ENCODE measurements around the gene YY1.

Gene YY1

DNA sequence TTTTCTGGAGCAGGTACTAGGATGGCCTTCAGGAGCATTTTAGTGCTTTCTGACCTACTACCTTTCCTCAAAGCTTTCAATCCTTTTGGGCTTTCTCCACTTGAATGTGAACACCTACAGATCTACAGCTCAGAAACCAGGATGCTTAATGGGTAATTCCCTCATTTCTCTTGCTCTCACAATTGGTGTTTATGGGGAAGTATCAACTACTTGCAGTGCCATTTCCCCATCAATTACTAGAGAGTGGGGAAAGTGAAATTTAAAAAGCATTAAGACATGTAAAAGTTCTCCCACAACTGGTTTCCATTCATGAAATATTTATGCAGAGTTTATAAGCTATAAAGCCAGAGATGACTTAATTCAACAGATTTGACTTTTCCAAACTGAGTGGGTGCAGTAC, 2.1 kb upstream of the YY1 start:
- Histone ChIP-seq H3K36me3 (ENCODE audit: control insufficient read depth in 1 of 2, insufficient read depth in 2 of 2, low read length in 2 of 2) (peaks cover 0 to 13% of the 10 kb centered on the region in 2 donors), H3K27me3 (ENCODE audit: low read depth, low read length) (no peaks in the 10 kb centered on the region), H3K4me1 (ENCODE audit: control insufficient read depth in 1 of 2, insufficient read depth in 2 of 2, low read length in 2 of 2) (peaks cover 18 to 27% of the 10 kb centered on the region in 2 donors), H3K9me3 (ENCODE audit: control insufficient read depth in 1 of 2, low read length in 2 of 2) (no peaks in the 10 kb centered on the region), H3K27ac (ENCODE audit: low read length) (peak overlapping the region; percentile 93), H3K4me3 (ENCODE audit: low read depth in 1 of 2, low read length in 2 of 2) (peak overlapping the region; percentile 64 to 95)

GRCh38 chr14:100237735-100238418, 1.1 kb upstream of the YY1 start:
- H3K4me1 ChIP-seq (ENCODE audit: control insufficient read depth in 1 of 2, insufficient read depth in 2 of 2, low read length in 2 of 2), result peaks cover 20 to 37% of the 10 kb centered on the region in 2 donors
- no peaks in the 10 kb centered on the region for H3K9me3 ChIP-seq (ENCODE audit: control insufficient read depth in 1 of 2, low read length in 2 of 2)

GRCh38 chr14:100239211-100239839, 381 bp downstream of the YY1 start:
- Histone ChIP-seq H3K9me3 (ENCODE audit: control insufficient read depth in 1 of 2, low read length in 2 of 2) (no peaks in the 10 kb centered on the region), H3K27me3 (ENCODE audit: low read depth, low read length) (no peaks in the 10 kb centered on the region), H3K36me3 (ENCODE audit: control insufficient read depth in 1 of 2, insufficient read depth in 2 of 2, low read length in 2 of 2) (peaks cover 0 to 13% of the 10 kb centered on the region in 2 donors), H3K4me1 (ENCODE audit: control insufficient read depth in 1 of 2, insufficient read depth in 2 of 2, low read length in 2 of 2) (peaks cover 21 to 39% of the 10 kb centered on the region in 2 donors), H3K27ac (ENCODE audit: low read length) (no peak overlapping the region), H3K4me3 (ENCODE audit: low read depth in 1 of 2, low read length in 2 of 2) (peak overlapping the region; percentile 59 to 100)

More at GRCh38 chr14:100237735-100238418, 1.1 kb upstream of the YY1 start:
- H3K36me3 ChIP-seq (ENCODE audit: control insufficient read depth in 1 of 2, insufficient read depth in 2 of 2, low read length in 2 of 2), result peaks cover 0 to 13% of the 10 kb centered on the region in 2 donors
- no peaks in the 10 kb centered on the region for H3K27me3 ChIP-seq (ENCODE audit: low read depth, low read length)
- peak overlapping the region; percentile 93 for H3K27ac ChIP-seq (ENCODE audit: low read length)
- H3K4me3 ChIP-seq (ENCODE audit: low read depth in 1 of 2, low read length in 2 of 2), result peak overlapping the region; percentile 64 to 95

DNA sequence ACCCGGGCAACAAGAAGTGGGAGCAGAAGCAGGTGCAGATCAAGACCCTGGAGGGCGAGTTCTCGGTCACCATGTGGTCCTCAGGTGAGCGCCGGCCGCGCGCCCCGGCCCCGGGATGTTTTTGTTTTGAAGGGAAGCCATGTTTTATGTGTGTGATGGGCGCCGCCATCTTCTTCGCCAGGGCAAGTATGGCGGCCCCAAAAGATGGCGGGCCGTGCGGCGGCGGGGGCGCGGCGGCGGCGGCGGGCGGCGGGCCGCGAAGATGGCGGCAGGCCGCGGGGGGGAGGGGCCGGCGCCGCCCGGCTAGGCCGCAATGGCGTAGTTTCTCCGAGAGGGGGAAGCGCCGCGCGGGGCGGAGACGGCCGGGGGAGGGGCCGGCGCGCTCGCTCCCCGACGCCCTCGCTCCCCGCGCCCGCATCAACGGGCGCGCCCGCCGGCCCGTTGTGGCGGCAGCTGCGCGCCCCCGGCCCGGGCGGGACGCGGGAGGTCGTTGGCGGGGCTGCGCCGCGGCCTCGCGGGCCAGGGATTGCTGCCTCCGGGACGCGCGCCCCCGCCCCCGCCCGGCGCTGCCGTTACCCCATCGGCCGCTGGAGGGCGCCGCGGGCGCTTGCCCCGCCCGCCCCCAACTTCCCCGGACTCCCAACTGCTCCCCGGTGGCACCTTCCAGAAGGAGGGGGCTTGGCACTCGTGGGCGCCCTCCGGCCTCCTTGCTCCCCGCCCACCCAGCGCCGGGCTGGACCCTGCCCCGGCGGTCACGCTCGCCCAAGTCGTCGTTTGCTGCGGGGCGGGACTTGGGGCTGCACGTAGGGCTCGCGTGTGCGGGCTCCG, 1.1 kb downstream of the YY1 start:
- Histone ChIP-seq H3K27me3 (ENCODE audit: low read depth, low read length) (no peaks in the 10 kb centered on the region), H3K27ac (ENCODE audit: low read length) (peak overlapping the region; percentile 93), H3K9me3 (ENCODE audit: control insufficient read depth in 1 of 2, low read length in 2 of 2) (no peaks in the 10 kb centered on the region), H3K4me3 (ENCODE audit: low read depth in 1 of 2, low read length in 2 of 2) (peak overlapping the region; percentile 69 to 100), H3K4me1 (ENCODE audit: control insufficient read depth in 1 of 2, insufficient read depth in 2 of 2, low read length in 2 of 2) (peaks cover 17 to 40% of the 10 kb centered on the region in 2 donors), H3K36me3 (ENCODE audit: control insufficient read depth in 1 of 2, insufficient read depth in 2 of 2, low read length in 2 of 2) (peaks cover 0 to 13% of the 10 kb centered on the region in 2 donors)

- H3K27ac ChIP-seq (ENCODE audit: low read length), result peak overlapping the region; percentile 93
- H3K36me3 ChIP-seq (ENCODE audit: control insufficient read depth in 1 of 2, insufficient read depth in 2 of 2, low read length in 2 of 2), result peaks cover 0 to 13% of the 10 kb centered on the region in 2 donors
Observed at GRCh38 chr14:100240668-100241032, 1.7 kb downstream of the YY1 start.

GRCh38 chr14:100241279-100241678, 2.3 kb downstream of the YY1 start:
- Histone ChIP-seq H3K9me3 (ENCODE audit: control insufficient read depth in 1 of 2, low read length in 2 of 2) (no peaks in the 10 kb centered on the region), H3K27me3 (ENCODE audit: low read depth, low read length) (no peaks in the 10 kb centered on the region), H3K4me3 (ENCODE audit: low read depth in 1 of 2, low read length in 2 of 2) (peak overlapping the region; percentile 69 to 70), H3K36me3 (ENCODE audit: control insufficient read depth in 1 of 2, insufficient read depth in 2 of 2, low read length in 2 of 2) (peaks cover 0 to 13% of the 10 kb centered on the region in 2 donors), H3K27ac (ENCODE audit: low read length) (peak overlapping the region; percentile 93), H3K4me1 (ENCODE audit: control insufficient read depth in 1 of 2, insufficient read depth in 2 of 2, low read length in 2 of 2) (peaks cover 22 to 46% of the 10 kb centered on the region in 2 donors)

More at GRCh38 chr14:100240668-100241032, 1.7 kb downstream of the YY1 start:
- Histone ChIP-seq H3K4me1 (ENCODE audit: control insufficient read depth in 1 of 2, insufficient read depth in 2 of 2, low read length in 2 of 2) (peaks cover 17 to 46% of the 10 kb centered on the region in 2 donors), H3K9me3 (ENCODE audit: control insufficient read depth in 1 of 2, low read length in 2 of 2) (no peaks in the 10 kb centered on the region), H3K4me3 (ENCODE audit: low read depth in 1 of 2, low read length in 2 of 2) (peak overlapping the region; percentile 69 to 70), H3K27me3 (ENCODE audit: low read depth, low read length) (no peaks in the 10 kb centered on the region)

- Histone ChIP-seq H3K4me1 (ENCODE audit: control insufficient read depth in 1 of 2, insufficient read depth in 2 of 2, low read length in 2 of 2) (peaks cover 24 to 48% of the 10 kb centered on the region in 2 donors), H3K27ac (ENCODE audit: low read length) (no peak overlapping the region)
Observed at GRCh38 chr14:100243020-100243419, 4.1 kb downstream of the YY1 start.

GRCh38 chr14:100246809-100247428, 8.0 kb downstream of the YY1 start:
- no peaks in the 10 kb centered on the region for H3K9me3 ChIP-seq (ENCODE audit: control insufficient read depth in 1 of 2, low read length in 2 of 2)
- no peaks in the 10 kb centered on the region for H3K27me3 ChIP-seq (ENCODE audit: low read depth, low read length)
- no peaks in the 10 kb centered on the region for H3K36me3 ChIP-seq (ENCODE audit: control insufficient read depth in 1 of 2, insufficient read depth in 2 of 2, low read length in 2 of 2)
- H3K27ac ChIP-seq (ENCODE audit: low read length), result peak overlapping the region; percentile 3
- H3K4me1 ChIP-seq (ENCODE audit: control insufficient read depth in 1 of 2, insufficient read depth in 2 of 2, low read length in 2 of 2), result peaks cover 21 to 60% of the 10 kb centered on the region in 2 donors
- H3K4me3 ChIP-seq (ENCODE audit: low read depth in 1 of 2, low read length in 2 of 2), result no peak overlapping the region

More at GRCh38 chr14:100243020-100243419, 4.1 kb downstream of the YY1 start:
- Histone ChIP-seq H3K9me3 (ENCODE audit: control insufficient read depth in 1 of 2, low read length in 2 of 2) (no peaks in the 10 kb centered on the region), H3K27me3 (ENCODE audit: low read depth, low read length) (no peaks in the 10 kb centered on the region), H3K36me3 (ENCODE audit: control insufficient read depth in 1 of 2, insufficient read depth in 2 of 2, low read length in 2 of 2) (peaks cover 0 to 13% of the 10 kb centered on the region in 2 donors), H3K4me3 (ENCODE audit: low read depth in 1 of 2, low read length in 2 of 2) (no peak overlapping the region)

- Histone ChIP-seq H3K4me3 (ENCODE audit: low read depth in 1 of 2, low read length in 2 of 2) (no peak overlapping the region), H3K36me3 (ENCODE audit: control insufficient read depth in 1 of 2, insufficient read depth in 2 of 2, low read length in 2 of 2) (no peaks in the 10 kb centered on the region), H3K9me3 (ENCODE audit: control insufficient read depth in 1 of 2, low read length in 2 of 2) (no peaks in the 10 kb centered on the region), H3K27ac (ENCODE audit: low read length) (no peak overlapping the region), H3K27me3 (ENCODE audit: low read depth, low read length) (no peaks in the 10 kb centered on the region), H3K4me1 (ENCODE audit: control insufficient read depth in 1 of 2, insufficient read depth in 2 of 2, low read length in 2 of 2) (peaks cover 17 to 53% of the 10 kb centered on the region in 2 donors)
Observed at GRCh38 chr14:100250732-100251465, 12.0 kb downstream of the YY1 start.

DNA sequence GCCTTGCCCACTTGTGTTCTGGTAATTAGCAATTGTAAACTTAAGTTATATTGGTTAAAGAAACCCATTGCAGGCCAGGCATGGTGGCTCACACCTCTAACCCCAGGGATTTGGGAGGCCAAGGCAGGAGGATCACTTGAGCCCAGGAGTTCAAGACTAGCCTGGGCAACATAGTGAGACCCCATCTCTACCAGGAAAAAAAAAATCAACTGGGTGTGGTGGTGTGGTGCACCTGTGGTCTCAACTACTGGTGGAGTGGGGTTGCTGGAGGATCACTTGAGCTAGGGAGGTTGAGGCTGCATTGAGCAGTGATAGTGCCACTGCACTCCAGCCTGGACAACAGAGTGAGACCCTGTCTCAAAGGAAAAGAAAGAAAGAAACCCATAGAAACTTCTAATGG, 13.7 kb downstream of the YY1 start:
- H3K27me3 ChIP-seq (ENCODE audit: low read depth, low read length), result no peaks in the 10 kb centered on the region
- no peaks in the 10 kb centered on the region for H3K9me3 ChIP-seq (ENCODE audit: control insufficient read depth in 1 of 2, low read length in 2 of 2)
- H3K4me1 ChIP-seq (ENCODE audit: control insufficient read depth in 1 of 2, insufficient read depth in 2 of 2, low read length in 2 of 2), result peaks cover under 1 to 35% of the 10 kb centered on the region in 2 donors
- no peaks in the 10 kb centered on the region for H3K36me3 ChIP-seq (ENCODE audit: control insufficient read depth in 1 of 2, insufficient read depth in 2 of 2, low read length in 2 of 2)
- H3K4me3 ChIP-seq (ENCODE audit: low read depth in 1 of 2, low read length in 2 of 2), result no peak overlapping the region
- no peak overlapping the region for H3K27ac ChIP-seq (ENCODE audit: low read length)
